ENCODE data around the gene CFAP77. TPM values are rescaled to one million over a fixed set of nuclear protein-coding genes. Genes with fewer than 3 reads are reported as not detected.

CFAP77 gene
- total and polyA plus RNA-seq, 10 of the 15 experiments (the other 5 are each of a cell fraction or from before 2014, with no cell fraction given) = 0.33 TPM; not detected in 9

- no peak for FAIRE-seq
- CTCF ChIA-PET = interaction anchor here (0.9 kb wide), 1 partner anchor 13 kb away, joined by 3 read pairs; no protein-coding TSS in a partner anchor
- H3K4me3 ChIP-seq = peak overlapping the region; percentile 68; the same call in 1 of the 2 replicates
Observed at GRCh38 chr9:132407196-132407595, 2.8 kb upstream of the CFAP77 start.

More at GRCh38 chr9:132407196-132407595, 2.8 kb upstream of the CFAP77 start:
- no peak for DNase-seq (ENCODE audit: low read depth, low spot score)
- peak overlapping the region; percentile 36; the same call in 1 of the 2 replicates for H3K4me2 ChIP-seq (ENCODE audit: control insufficient read depth, insufficient read depth)
- H3K9me3 ChIP-seq (replicated peaks; ENCODE audit: control insufficient read depth, insufficient read depth, low read length) = no peaks in the 10 kb centered on the region
- WGBS (ENCODE audit: insufficient coverage, insufficient replicate concordance, low lambda C conversion rate, missing lambda C conversion rate) = 8% methylated on average over 2 of the region's 2 CpGs
- no peak for TF ChIP-seq EGR1 (IDR thresholded peaks at IDR 0.05; ENCODE audit: borderline replicate concordance in 1 of 2, low read depth in 2 of 2, low read length in 2 of 2)
- TF ChIP-seq PBX3 (IDR thresholded peaks at IDR 0.05; ENCODE audit: insufficient replicate concordance, low read depth, low read length) = no peak
- TF ChIP-seq PML (IDR thresholded peaks at IDR 0.05; ENCODE audit: low read length) = no peak
- no peak for TF ChIP-seq RELB (IDR thresholded peaks at IDR 0.05; ENCODE audit: low read depth)
- no peak for TF ChIP-seq SMC3 (IDR thresholded peaks at IDR 0.05; ENCODE audit: borderline replicate concordance, low read length)
- TF ChIP-seq DPF2 (IDR thresholded peaks at IDR 0.05) = no peak
- no peak for TF ChIP-seq ZZZ3 (IDR thresholded peaks at IDR 0.05; ENCODE audit: control insufficient read depth, insufficient read length, low read depth)
- TF ChIP-seq IKZF1 (conservative IDR thresholded peaks at IDR 0.05) = no peak
- TF ChIP-seq ETV6 (conservative IDR thresholded peaks at IDR 0.05 in 1 of 2, IDR thresholded peaks at IDR 0.05 in 1 of 2; ENCODE audit: borderline replicate concordance in 1 of 2, low read depth in 1 of 2) = no peak
- no peak for TF ChIP-seq SREBF2 (IDR thresholded peaks at IDR 0.05; ENCODE audit: low read length)
- TF ChIP-seq YY1 (IDR thresholded peaks at IDR 0.05; ENCODE audit: low read depth, low read length) = no peak
- TF ChIP-seq MEF2B (IDR thresholded peaks at IDR 0.05; ENCODE audit: partially characterized antibody, poor library complexity, severe bottlenecking) = no peak
- no peak for TF ChIP-seq EED (IDR thresholded peaks at IDR 0.05; ENCODE audit: low read depth)
- TF ChIP-seq MEF2A (IDR thresholded peaks at IDR 0.05; ENCODE audit: insufficient read depth, low read depth, low read length) = no peak
- TF ChIP-seq CREM (IDR thresholded peaks at IDR 0.05; ENCODE audit: low read depth) = no peak
- TF ChIP-seq MAX (IDR thresholded peaks at IDR 0.05; ENCODE audit: low read depth, low read length) = no peak
- in situ Hi-C loops (cut with MboI) (no loop called here), intact Hi-C loops (cut with micrococcal nuclease; ENCODE audit: unreplicated experiment) (no loop called here)
- RAD21 ChIA-PET (ENCODE audit: unreplicated experiment) = interaction anchor here (1.3 kb wide), 1 partner anchor 57 kb away, joined by 6 read pairs; no protein-coding TSS in a partner anchor
- SMC1A ChIA-PET (ENCODE audit: uncharacterized antibody, unreplicated experiment) = interaction anchor here (1.2 kb wide), 1 partner anchor 57 kb away, joined by 4 read pairs; no protein-coding TSS in a partner anchor
- H3K4me1 ChIP-seq (ENCODE audit: control insufficient read depth, insufficient read depth, low read length) = peaks cover 17% of the 10 kb centered on the region
- ATAC-seq = no peak
- peak overlapping the region; percentile 78 for H2AFZ ChIP-seq (ENCODE audit: control insufficient read depth, low read depth, low read length)
- H3K36me3 ChIP-seq (ENCODE audit: control insufficient read depth in 2 of 2, insufficient read depth in 2 of 2, low read length in 1 of 2) = peaks cover 2 to 5% of the 10 kb centered on the region in 2 experiments; a peak in 3 of 4 replicates
- peaks cover 0 to 8% of the 10 kb centered on the region in 2 experiments; a peak in 1 of 4 replicates for H3K27me3 ChIP-seq (replicated peaks in 1 of 2; ENCODE audit: control insufficient read depth in 2 of 2, insufficient read depth in 2 of 2, low read length in 1 of 2)
- no peak overlapping the region for H3K27ac ChIP-seq (ENCODE audit: control insufficient read depth, insufficient read depth)
- no TSS peak for BruUV-seq (replicated peaks)
- H3K79me2 ChIP-seq (ENCODE audit: control insufficient read depth, insufficient read depth, low read length) = peaks cover 30% of the 10 kb centered on the region
- H4K20me1 ChIP-seq (ENCODE audit: control insufficient read depth, insufficient read depth) = no peaks in the 10 kb centered on the region
- POLR2A ChIA-PET = no interaction called here
- H3K9ac ChIP-seq (ENCODE audit: control insufficient read depth, insufficient read depth, low read length) = no peak overlapping the region
